Measurements from ENCODE around the gene GPR87.

DNA sequence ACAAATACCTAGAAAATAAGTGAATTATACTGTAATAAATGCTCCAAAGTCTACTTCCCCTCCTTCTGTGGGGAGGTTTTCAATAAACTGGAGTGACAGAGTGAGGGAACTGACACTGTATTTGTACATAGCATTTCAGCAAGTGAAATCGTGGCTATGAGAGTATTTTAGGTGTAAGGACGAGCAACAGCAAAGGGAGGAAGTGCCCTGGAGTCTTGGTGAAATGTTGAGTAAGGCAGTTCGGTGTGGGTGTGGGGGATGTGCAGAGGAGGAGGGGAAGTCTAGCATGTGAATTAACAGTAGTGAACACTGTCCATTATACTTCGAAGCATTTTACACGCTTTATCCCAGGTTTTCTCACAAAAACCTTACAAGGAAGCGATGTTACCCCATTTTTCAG, 30.8 kb upstream of the GPR87 start:
- TF ChIP-seq, protein P1, sequence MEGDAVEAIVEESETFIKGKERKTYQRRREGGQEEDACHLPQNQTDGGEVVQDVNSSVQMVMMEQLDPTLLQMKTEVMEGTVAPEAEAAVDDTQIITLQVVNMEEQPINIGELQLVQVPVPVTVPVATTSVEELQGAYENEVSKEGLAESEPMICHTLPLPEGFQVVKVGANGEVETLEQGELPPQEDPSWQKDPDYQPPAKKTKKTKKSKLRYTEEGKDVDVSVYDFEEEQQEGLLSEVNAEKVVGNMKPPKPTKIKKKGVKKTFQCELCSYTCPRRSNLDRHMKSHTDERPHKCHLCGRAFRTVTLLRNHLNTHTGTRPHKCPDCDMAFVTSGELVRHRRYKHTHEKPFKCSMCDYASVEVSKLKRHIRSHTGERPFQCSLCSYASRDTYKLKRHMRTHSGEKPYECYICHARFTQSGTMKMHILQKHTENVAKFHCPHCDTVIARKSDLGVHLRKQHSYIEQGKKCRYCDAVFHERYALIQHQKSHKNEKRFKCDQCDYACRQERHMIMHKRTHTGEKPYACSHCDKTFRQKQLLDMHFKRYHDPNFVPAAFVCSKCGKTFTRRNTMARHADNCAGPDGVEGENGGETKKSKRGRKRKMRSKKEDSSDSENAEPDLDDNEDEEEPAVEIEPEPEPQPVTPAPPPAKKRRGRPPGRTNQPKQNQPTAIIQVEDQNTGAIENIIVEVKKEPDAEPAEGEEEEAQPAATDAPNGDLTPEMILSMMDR (IDR thresholded peaks at IDR 0.05): no peak
- no peak for TF ChIP-seq ZFX (IDR thresholded peaks at IDR 0.05; ENCODE audit: borderline replicate concordance)
